ENCODE data around the gene NDFIP2. TPM values are rescaled to one million over a fixed set of nuclear protein-coding genes. Genes with fewer than 3 reads are reported as not detected.

NDFIP2 gene
- total and polyA plus RNA-seq, 2 experiments from 2014 or later, result 28.3 to 28.7 TPM

- TF ChIP-seq ZNF462 (CRISPR knock-in tag; IDR thresholded peaks at IDR 0.05), result no peak
- TF ChIP-seq CREB1 (CRISPR knock-in tag; IDR thresholded peaks at IDR 0.05; ENCODE audit: low read depth), result no peak
- TF ChIP-seq EZH2phosphoT487 (IDR thresholded peaks at IDR 0.05; ENCODE audit: unreplicated experiment), result no peak
- TF ChIP-seq JUNB (IDR thresholded peaks at IDR 0.05; ENCODE audit: unreplicated experiment), result no peak
These were observed 100.9 kb downstream of the NDFIP2 start (continued) for GRCh38 chr13:79581870-79582315.

- Histone ChIP-seq H3K9me2 (ENCODE audit: insufficient read depth) (no peaks in the 10 kb centered on the region), H3K27ac (ENCODE audit: low read depth) (no peak overlapping the region), H3K4me1 (ENCODE audit: insufficient read depth) (no peaks in the 10 kb centered on the region), H3K27me3 (ENCODE audit: insufficient read depth) (no peaks in the 10 kb centered on the region), H2AFZ (no peak overlapping the region), H3K4me3 (no peak overlapping the region), H3K79me2 (replicated peaks; ENCODE audit: insufficient read depth) (no peaks in the 10 kb centered on the region), H3K36me3 (ENCODE audit: insufficient read depth) (no peaks in the 10 kb centered on the region), H4K20me1 (replicated peaks; ENCODE audit: insufficient read depth) (no peaks in the 10 kb centered on the region), H3K4me2 (no peak overlapping the region), H3F3A (replicated peaks; ENCODE audit: low read depth) (no peaks in the 10 kb centered on the region)
- Mint-ChIP-seq H3K27me3 (ENCODE audit: insufficient read depth, low read depth, poor library complexity) (no peaks in the 10 kb centered on the region), H3K27ac (no peak overlapping the region), H3K4me3 (no peak overlapping the region), H3K4me1 (no peaks in the 10 kb centered on the region), H3K36me3 (ENCODE audit: low read depth) (no peaks in the 10 kb centered on the region), H3K9me3 (peaks cover 7% of the 10 kb centered on the region; the same call in 1 of the 3 replicates)
- no peak for TF ChIP-seq JUNB (IDR thresholded peaks at IDR 0.05; ENCODE audit: unreplicated experiment)
- TF ChIP-seq STAT1 (IDR thresholded peaks at IDR 0.05; ENCODE audit: unreplicated experiment), result no peak
- TF ChIP-seq POLR2AphosphoS5 (IDR thresholded peaks at IDR 0.05; ENCODE audit: low read depth), result no peak
- no peak for TF ChIP-seq ZNF331 (CRISPR knock-in tag; IDR thresholded peaks at IDR 0.05; ENCODE audit: low read depth)
- no peak for TF ChIP-seq REST (IDR thresholded peaks at IDR 0.05; ENCODE audit: unreplicated experiment)
- TF ChIP-seq ETS1 (IDR thresholded peaks at IDR 0.05), result no peak
- no peak for TF ChIP-seq CREB1 (CRISPR knock-in tag; IDR thresholded peaks at IDR 0.05; ENCODE audit: low read depth)
- DNase-seq (ENCODE audit: low spot score), result no peak
- ATAC-seq, result no peak
These were observed 101.9 kb downstream of the NDFIP2 start for GRCh38 chr13:79582896-79583295.

Data from GM23338 (cell line).